Epithelial cell of esophagus (primary cell): ENCODE measurements around the gene INPP4A.

Experiments used
- DNase-seq: peaks from one replicate; pipeline ENCODE4 v3.0.0; 2010; ENCODE audit warnings: low read depth
- H3K4me3 ChIP-seq: 2 replicates; pipeline ENCODE4 v1.5.1; 2011; ENCODE audit warnings: mild to moderate bottlenecking, low read length, control low read depth
- TF ChIP-seq, protein P1 (sequence below): IDR thresholded peaks from 2 replicates; pipeline ENCODE4 v1.5.1; 2011; ENCODE audit warnings: low read depth, mild to moderate bottlenecking, low read length, control low read depth, inconsistent platforms; ENCODE audit not compliant: insufficient read depth; ENCODE audit errors: missing control alignments

Gene INPP4A

DNA sequence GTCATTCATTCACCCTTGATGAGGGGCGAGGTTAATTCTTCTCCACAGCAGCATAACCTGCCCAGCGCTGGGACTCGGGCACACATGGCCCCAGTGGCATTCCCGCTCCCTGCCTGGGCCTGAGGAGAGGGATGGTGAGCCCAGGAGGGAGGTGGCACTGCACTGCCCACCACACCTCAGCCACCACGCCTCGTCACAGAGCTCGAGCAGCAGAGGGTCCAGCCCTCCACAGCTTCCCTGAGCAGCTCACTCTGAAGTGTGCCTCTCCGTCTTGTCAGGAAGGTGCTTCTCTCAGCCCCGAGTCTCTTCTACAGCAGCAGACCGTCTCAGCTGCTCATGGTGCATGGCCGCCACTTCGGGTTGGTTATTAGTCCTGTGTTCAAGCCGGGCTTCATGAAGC, 128.8 kb downstream of the INPP4A start:
- DNase-seq, result no peak
- no peak overlapping the region for H3K4me3 ChIP-seq
- TF ChIP-seq, protein P1, sequence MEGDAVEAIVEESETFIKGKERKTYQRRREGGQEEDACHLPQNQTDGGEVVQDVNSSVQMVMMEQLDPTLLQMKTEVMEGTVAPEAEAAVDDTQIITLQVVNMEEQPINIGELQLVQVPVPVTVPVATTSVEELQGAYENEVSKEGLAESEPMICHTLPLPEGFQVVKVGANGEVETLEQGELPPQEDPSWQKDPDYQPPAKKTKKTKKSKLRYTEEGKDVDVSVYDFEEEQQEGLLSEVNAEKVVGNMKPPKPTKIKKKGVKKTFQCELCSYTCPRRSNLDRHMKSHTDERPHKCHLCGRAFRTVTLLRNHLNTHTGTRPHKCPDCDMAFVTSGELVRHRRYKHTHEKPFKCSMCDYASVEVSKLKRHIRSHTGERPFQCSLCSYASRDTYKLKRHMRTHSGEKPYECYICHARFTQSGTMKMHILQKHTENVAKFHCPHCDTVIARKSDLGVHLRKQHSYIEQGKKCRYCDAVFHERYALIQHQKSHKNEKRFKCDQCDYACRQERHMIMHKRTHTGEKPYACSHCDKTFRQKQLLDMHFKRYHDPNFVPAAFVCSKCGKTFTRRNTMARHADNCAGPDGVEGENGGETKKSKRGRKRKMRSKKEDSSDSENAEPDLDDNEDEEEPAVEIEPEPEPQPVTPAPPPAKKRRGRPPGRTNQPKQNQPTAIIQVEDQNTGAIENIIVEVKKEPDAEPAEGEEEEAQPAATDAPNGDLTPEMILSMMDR, result no peak

DNA sequence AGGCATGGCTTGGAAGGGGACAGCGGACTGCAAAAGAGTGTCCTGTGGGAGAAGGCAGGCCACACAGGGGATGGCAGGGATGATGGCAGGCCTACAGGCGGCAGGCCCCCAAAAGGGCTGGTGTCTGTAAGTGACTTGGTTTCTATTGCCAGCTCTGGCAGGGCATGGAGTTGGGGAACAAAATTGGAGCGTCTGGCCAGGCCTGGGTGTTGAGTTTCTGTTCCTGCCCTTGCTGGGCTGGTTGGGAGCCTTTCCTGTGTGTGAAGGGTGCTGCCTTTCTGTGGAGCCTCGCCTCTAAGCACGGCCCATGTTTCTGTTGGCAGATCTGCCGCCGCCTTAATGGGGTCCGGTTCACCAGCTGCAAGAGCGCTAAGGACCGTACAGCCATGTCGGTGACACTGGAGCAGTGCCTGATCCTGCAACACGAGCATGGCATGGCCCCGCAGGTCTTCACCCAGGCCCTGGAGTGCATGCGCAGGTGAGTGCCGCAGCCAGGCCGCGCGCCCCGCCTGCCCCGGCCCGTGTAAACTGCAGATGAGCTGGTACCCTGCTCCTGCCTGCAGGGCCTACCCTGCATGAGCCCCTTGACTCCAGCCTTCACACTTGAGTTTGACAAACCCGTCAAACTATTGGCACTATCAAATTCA, 132.1 kb downstream of the INPP4A start:
- DNase-seq, result no peak
- H3K4me3 ChIP-seq, result no peak overlapping the region
- TF ChIP-seq, protein P1, result no peak

DNA sequence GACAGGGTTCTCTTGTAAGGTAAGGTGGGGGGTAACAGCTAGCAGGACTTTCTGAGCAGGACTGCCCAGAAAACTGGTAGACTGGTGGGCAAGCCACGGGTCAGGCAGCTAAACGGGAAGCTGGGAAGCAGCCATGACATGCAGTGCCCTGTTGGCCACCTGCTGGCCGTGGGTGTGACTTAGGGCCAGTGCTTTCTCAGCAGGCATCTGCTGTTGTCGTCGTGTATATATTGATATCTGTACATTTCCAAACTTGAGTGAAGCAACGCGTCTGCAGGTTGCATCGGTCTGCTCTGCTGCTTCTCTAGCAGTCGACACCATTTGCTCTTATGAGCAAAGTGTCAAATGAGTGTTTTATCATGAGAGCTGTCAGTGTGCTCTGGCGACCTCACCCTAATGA, 132.7 kb downstream of the INPP4A start:
- DNase-seq, result no peak
- no peak overlapping the region for H3K4me3 ChIP-seq
- TF ChIP-seq, protein P1, result no peak

DNA sequence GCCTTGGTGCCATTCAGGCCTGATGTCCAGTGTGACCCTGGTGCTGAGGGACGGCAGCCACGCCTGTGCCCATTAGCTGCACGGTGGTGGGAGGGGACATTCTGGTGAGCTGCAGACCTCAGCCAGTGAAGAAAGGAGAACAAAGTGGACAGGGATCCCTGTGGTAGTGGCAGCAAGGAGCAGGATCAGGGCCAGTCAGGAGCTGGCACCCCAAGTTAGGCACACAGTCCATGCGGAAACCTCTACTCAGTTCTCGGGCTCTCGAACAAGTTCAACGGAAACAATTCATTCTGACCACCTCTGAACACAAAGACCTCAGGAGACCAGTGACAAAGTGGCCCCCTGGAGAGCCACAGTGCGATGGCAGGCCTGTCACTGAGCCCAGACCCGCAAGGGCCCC, 133.6 kb downstream of the INPP4A start:
- H3K4me3 ChIP-seq, result no peak overlapping the region
- DNase-seq, result no peak
- TF ChIP-seq, protein P1, result no peak

DNA sequence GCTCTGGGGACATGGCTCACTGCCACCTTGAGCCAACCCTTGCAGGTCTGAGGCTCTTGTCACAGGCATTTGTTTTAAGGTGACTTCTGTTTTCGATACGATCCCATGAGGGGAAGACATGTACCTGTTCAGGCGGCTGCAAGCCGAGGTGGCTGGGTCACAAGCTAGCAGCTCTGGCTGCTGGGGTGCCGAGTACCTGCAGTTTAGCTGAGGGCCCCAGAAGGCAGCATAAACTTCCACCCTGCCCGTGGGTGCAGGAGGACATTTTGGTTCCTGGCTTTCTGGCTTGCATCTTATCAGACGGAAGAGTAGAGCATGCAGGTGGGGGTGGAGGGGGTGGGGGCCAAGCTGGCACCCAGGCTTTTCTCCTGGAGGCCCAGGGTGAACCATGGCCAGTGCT, 135.3 kb downstream of the INPP4A start:
- TF ChIP-seq, protein P1, result no peak
- no peak for DNase-seq
- no peak overlapping the region for H3K4me3 ChIP-seq

DNA sequence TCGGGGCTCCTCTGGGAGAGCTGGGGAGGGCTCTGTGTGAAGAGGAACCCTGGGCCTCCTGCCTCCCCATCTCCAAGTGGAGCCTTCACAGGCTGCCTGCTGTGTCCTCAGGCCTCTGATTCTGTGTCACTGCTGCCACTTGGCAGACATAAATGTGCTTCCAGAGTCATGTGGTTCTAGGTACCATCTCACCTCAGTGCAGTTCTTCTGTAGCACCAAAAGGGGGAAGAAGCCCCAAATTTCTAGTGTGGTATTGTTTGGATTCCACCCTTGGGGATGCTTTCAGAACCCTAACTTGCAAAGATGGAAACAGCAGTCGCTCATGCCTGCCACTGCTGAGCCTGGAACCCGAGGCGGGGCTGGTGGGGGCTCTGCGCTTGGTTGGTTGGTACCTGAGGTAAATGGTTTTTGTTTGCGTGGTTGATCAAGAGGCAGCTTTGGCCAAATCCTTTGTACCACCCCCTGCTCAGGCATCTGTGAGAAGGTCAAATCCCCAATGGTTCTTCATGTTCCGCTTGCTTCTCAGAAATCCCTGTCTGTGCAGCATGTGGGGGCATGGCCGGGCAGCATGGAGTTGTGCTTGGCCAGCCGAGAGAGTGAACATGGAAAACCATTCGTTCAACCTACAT, 136.1 kb downstream of the INPP4A start:
- TF ChIP-seq, protein P1, result no peak
- no peak for DNase-seq
- H3K4me3 ChIP-seq, result no peak overlapping the region

DNA sequence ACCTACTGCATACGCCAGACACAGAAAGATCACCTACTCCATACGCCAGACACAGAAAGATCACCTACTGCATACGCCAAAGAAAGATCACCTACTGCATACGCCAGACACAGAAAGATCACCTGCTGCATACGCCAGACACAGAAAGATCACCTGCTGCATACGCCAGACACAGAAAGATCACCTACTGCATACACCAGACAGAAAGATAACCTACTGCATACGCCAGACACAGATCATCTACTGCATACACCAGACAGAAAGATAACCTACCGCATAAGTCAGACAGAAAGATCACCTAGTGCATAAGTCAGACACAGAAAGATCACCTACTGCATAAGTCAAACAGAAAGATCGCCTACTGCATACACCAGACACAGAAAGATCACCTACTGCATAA, 137.9 kb downstream of the INPP4A start:
- TF ChIP-seq, protein P1, result no peak
- DNase-seq, result no peak
- no peak overlapping the region for H3K4me3 ChIP-seq
